ENCODE measurements around the gene STARD5.

GRCh38 chr15:81311752-81312464, 12.0 kb downstream of the STARD5 start:
- TF ChIP-seq CTCF (IDR thresholded peaks at IDR 0.05): no peak
- no peak for TF ChIP-seq POLR2A (IDR thresholded peaks at IDR 0.05)
